ENCODE results near the gene LCN12.

LCN12 gene

DNA sequence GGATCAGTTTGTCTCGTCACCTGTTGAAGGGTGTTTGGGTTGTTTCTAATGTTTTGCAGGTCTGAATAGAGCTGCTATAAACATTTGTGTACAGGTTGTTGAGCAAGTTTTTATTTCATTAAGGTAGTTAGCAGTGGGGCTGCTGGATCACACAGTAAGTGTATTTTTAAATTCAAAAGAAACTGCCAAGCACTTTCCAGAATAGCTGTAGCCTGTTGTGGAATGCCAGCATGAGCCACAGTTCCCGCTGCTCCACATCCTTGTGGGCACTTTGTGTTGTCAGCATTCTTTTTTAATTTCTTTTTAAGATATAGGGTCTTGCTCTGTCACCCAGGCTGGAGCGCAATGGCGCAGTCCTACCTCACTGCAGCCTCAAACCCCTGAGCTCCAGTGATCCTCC, 22.1 kb upstream of the LCN12 start:
- Mint-ChIP-seq H3K4me3 (no peak overlapping the region), H3K27me3 (ENCODE audit: low read depth) (no peaks in the 10 kb centered on the region)

DNA sequence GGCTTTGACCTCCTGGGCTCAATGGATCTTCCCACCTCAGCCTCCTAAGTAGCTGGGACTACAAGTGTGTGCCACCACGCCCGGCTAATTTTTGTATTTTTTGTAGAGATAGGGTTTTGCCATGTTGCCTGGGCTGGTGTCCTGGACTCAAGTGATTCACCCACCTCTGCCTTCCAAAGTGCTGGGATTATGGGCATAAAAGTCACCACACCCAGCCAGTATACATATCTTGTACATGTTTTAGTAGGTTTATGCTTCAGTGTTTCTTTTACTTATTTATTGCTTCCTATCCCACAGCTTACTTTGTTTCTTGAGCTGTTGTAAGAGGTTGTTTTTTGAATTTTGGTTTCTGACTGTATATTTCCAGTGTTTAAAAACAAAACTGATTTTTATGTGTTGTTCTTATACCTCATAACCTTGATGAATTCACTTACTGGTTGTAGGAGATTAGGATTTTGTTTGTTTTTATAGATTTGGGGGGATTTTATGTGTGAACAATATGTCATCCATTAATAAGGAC, 20.4 kb upstream of the LCN12 start:
- Mint-ChIP-seq H3K9me3 (peaks cover 8% of the 10 kb centered on the region), H3K4me1 (no peaks in the 10 kb centered on the region), H3K27ac (no peak overlapping the region), H3K36me3 (ENCODE audit: low read depth) (peaks cover 42% of the 10 kb centered on the region), H3K4me3 (no peak overlapping the region), H3K27me3 (ENCODE audit: low read depth) (no peaks in the 10 kb centered on the region)
- TF ChIP-seq, protein P1, sequence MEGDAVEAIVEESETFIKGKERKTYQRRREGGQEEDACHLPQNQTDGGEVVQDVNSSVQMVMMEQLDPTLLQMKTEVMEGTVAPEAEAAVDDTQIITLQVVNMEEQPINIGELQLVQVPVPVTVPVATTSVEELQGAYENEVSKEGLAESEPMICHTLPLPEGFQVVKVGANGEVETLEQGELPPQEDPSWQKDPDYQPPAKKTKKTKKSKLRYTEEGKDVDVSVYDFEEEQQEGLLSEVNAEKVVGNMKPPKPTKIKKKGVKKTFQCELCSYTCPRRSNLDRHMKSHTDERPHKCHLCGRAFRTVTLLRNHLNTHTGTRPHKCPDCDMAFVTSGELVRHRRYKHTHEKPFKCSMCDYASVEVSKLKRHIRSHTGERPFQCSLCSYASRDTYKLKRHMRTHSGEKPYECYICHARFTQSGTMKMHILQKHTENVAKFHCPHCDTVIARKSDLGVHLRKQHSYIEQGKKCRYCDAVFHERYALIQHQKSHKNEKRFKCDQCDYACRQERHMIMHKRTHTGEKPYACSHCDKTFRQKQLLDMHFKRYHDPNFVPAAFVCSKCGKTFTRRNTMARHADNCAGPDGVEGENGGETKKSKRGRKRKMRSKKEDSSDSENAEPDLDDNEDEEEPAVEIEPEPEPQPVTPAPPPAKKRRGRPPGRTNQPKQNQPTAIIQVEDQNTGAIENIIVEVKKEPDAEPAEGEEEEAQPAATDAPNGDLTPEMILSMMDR (IDR thresholded peaks at IDR 0.05; ENCODE audit: unreplicated experiment in 3 of 3), result no peak

More for the DNA sequence above, 22.1 kb upstream of the LCN12 start:
- H3K27ac Mint-ChIP-seq, result no peak overlapping the region
- H3K9me3 Mint-ChIP-seq, result peaks cover 8% of the 10 kb centered on the region
- no peaks in the 10 kb centered on the region for H3K4me1 Mint-ChIP-seq
- TF ChIP-seq, protein P1 (IDR thresholded peaks at IDR 0.05; ENCODE audit: unreplicated experiment in 3 of 3), result no peak
- H3K36me3 Mint-ChIP-seq (ENCODE audit: low read depth), result peaks cover 34% of the 10 kb centered on the region

- H3K27ac Mint-ChIP-seq, result no peak overlapping the region
- no peak overlapping the region for H3K4me3 Mint-ChIP-seq
- peaks cover 48% of the 10 kb centered on the region for H3K36me3 Mint-ChIP-seq (ENCODE audit: low read depth)
- H3K9me3 Mint-ChIP-seq, result peaks cover 8% of the 10 kb centered on the region
- no peaks in the 10 kb centered on the region for H3K4me1 Mint-ChIP-seq
- H3K27me3 Mint-ChIP-seq (ENCODE audit: low read depth), result no peaks in the 10 kb centered on the region
- TF ChIP-seq, protein P1 (IDR thresholded peaks at IDR 0.05; ENCODE audit: unreplicated experiment in 3 of 3), result no peak
These were observed 17.8 kb upstream of the LCN12 start for GRCh38 chr9:136934277-136934676.

GRCh38 chr9:136935651-136936050, 16.4 kb upstream of the LCN12 start:
- H3K9me3 Mint-ChIP-seq, result peaks cover 8% of the 10 kb centered on the region
- no peak overlapping the region for H3K27ac Mint-ChIP-seq
- H3K4me1 Mint-ChIP-seq, result no peaks in the 10 kb centered on the region
- no peaks in the 10 kb centered on the region for H3K27me3 Mint-ChIP-seq (ENCODE audit: low read depth)
- TF ChIP-seq, protein P1 (IDR thresholded peaks at IDR 0.05; ENCODE audit: unreplicated experiment in 3 of 3), result no peak
- no peak overlapping the region for H3K4me3 Mint-ChIP-seq
- peaks cover 52% of the 10 kb centered on the region for H3K36me3 Mint-ChIP-seq (ENCODE audit: low read depth)

- Mint-ChIP-seq H3K27ac (no peak overlapping the region), H3K27me3 (ENCODE audit: low read depth) (no peaks in the 10 kb centered on the region), H3K9me3 (peaks cover 7% of the 10 kb centered on the region), H3K36me3 (ENCODE audit: low read depth) (peaks cover 51% of the 10 kb centered on the region), H3K4me1 (no peaks in the 10 kb centered on the region), H3K4me3 (no peak overlapping the region)
- TF ChIP-seq, protein P1 (IDR thresholded peaks at IDR 0.05; ENCODE audit: unreplicated experiment in 3 of 3), result no peak
These were observed 15.4 kb upstream of the LCN12 start for GRCh38 chr9:136936645-136937170.
